Suppressor macrophage treated with lipopolysaccharide for 1 hour (primary cell): Measurements from ENCODE around the gene RIBC2.

ENCODE experiments used
- DNase-seq, 3 donors: peaks; one replicate each; pipeline ENCODE4 v3.0.0-alpha.2; 2020 to 2022

Gene RIBC2

GRCh38 chr22:45475063-45475747, 61.7 kb downstream of the RIBC2 start:
- DNase-seq: no peak

- no peak for DNase-seq
Observed at GRCh38 chr22:45475851-45476514, 62.5 kb downstream of the RIBC2 start.

- no peak for DNase-seq
Observed at GRCh38 chr22:45476814-45477213, 63.3 kb downstream of the RIBC2 start.

GRCh38 chr22:45477366-45478107, 64.0 kb downstream of the RIBC2 start:
- DNase-seq: no peak

- DNase-seq: no peak
Observed at GRCh38 chr22:45478108-45478771, 64.7 kb downstream of the RIBC2 start.

GRCh38 chr22:45480717-45481116, 67.2 kb downstream of the RIBC2 start:
- no peak for DNase-seq

- no peak for DNase-seq
Observed at GRCh38 chr22:45481661-45482060, 68.2 kb downstream of the RIBC2 start.
